Suppressor macrophage (primary cell): ENCODE measurements around the gene MLLT1.
A peak's percentile ranks its signal among the peaks of the same experiment; 100 is the strongest.
"Not testable (repeated sequence)": the region's sequence is repeated elsewhere in the genome, so short reads cannot be mapped to it uniquely, and the experiment has no call there.

Experiments used
- DNase-seq, 4 experiments: peaks; one replicate each; pipeline ENCODE4 v3.0.0-alpha.2; 2020 to 2022
- total RNA-seq, 17 experiments: gene quantifications; one replicate each; lab custom pipeline; 2026; ENCODE audit warnings: mixed read lengths in 6 of 17, inconsistent platforms in 3 of 17; lab: John Stamatoyannopoulos, UW

MLLT1 gene
- total RNA-seq: 11.4 to 39.2 (median 16.5) reads per million in 17 experiments

GRCh38 chr19:6279931-6280591 is at the start of gene MLLT1:
Gene MLLT1 (minus strand): TSS chr19:6279975. CDS start chr19:6279784, 191 bp downstream.
- DNase-seq: peak; percentile 97 to 99 (median 98)

GRCh38 chr19:6326815-6327214 is 47.0 kb upstream of the MLLT1 start:
- DNase-seq: no peak

- no peak for DNase-seq
These were observed 45.8 kb upstream of the MLLT1 start for GRCh38 chr19:6325614-6326013.

- no peak for DNase-seq
These were observed 45.0 kb upstream of the MLLT1 start for GRCh38 chr19:6324757-6325156.

- no peak for DNase-seq
These were observed 42.5 kb upstream of the MLLT1 start for GRCh38 chr19:6322284-6322683.

- no peak for DNase-seq
These were observed 39.6 kb upstream of the MLLT1 start for GRCh38 chr19:6319376-6319775.

- no peak for DNase-seq
These were observed 39.0 kb upstream of the MLLT1 start for GRCh38 chr19:6318772-6319171.

- not testable (repeated sequence) for DNase-seq
These were observed 35.9 kb upstream of the MLLT1 start for GRCh38 chr19:6315646-6316045.

GRCh38 chr19:6313398-6313969 is 33.7 kb upstream of the MLLT1 start:
- DNase-seq: no peak

GRCh38 chr19:6312018-6312417 is 32.2 kb upstream of the MLLT1 start:
- DNase-seq: no peak

- no peak for DNase-seq
These were observed 18.6 kb upstream of the MLLT1 start for GRCh38 chr19:6298413-6298812.

- no peak for DNase-seq
These were observed 17.4 kb upstream of the MLLT1 start for GRCh38 chr19:6297202-6297601.

GRCh38 chr19:6292006-6292405 is 12.2 kb upstream of the MLLT1 start:
- peak in 2 of 4 experiments; percentile 22 to 48 for DNase-seq

- no peak for DNase-seq
These were observed 9.0 kb upstream of the MLLT1 start for GRCh38 chr19:6288737-6289136.

GRCh38 chr19:6287269-6287885 is 7.6 kb upstream of the MLLT1 start:
- DNase-seq: no peak

GRCh38 chr19:6286676-6287075 is 6.9 kb upstream of the MLLT1 start:
- DNase-seq: no peak

- DNase-seq: not testable (repeated sequence)
These were observed 2.6 kb upstream of the MLLT1 start for GRCh38 chr19:6282393-6282792.

GRCh38 chr19:6279620-6279930 is 200 bp downstream of the MLLT1 start:
- DNase-seq: no peak

GRCh38 chr19:6278740-6279619 is 795 bp downstream of the MLLT1 start:
- DNase-seq: peak in 1 of 4 experiments; percentile 26

- DNase-seq: no peak
These were observed 1.7 kb downstream of the MLLT1 start for GRCh38 chr19:6278051-6278450.

- no peak for DNase-seq
These were observed 3.3 kb downstream of the MLLT1 start for GRCh38 chr19:6276447-6276846.

- no peak for DNase-seq
These were observed 4.5 kb downstream of the MLLT1 start for GRCh38 chr19:6275170-6275744.

GRCh38 chr19:6274756-6275155 is 5.0 kb downstream of the MLLT1 start:
- no peak for DNase-seq
